Measurements from ENCODE around the gene MGAT1.

GRCh38 chr5:180839935-180840334 lies 37.3 kb upstream of the MGAT1 start:
- no peak for TF ChIP-seq POLR2AphosphoS5 (IDR thresholded peaks at IDR 0.05; ENCODE audit: borderline replicate concordance, low read depth, low read length)
- no peak for TF ChIP-seq EZH2 (IDR thresholded peaks at IDR 0.05)
- TF ChIP-seq FOXP2 (optimal IDR thresholded peaks at IDR 0.05; ENCODE audit: control extremely low read depth, extremely low read length, insufficient read depth), result no peak

All from SK-N-MC (cell line).